Thoracic aorta (tissue), 2 donors: ENCODE data around the gene UBE2QL1. TPM values are rescaled to one million over a fixed set of nuclear protein-coding genes. Genes with fewer than 3 reads are reported as not detected.

Experiments
- ATAC-seq: fragments of 150-250 bp; one replicate; pipeline ENCODE4 v1.8.0; 2017; ENCODE audit warnings: low read depth; ENCODE audit not compliant: insufficient number of reproducible peaks, low FRiP score
- DNase-seq: peaks from one replicate; pipeline ENCODE4 v3.0.0-alpha.2; 2020; ENCODE audit warnings: low spot score
- H3K27ac ChIP-seq, 2 donors: fragments of 200-600 bp; sonication (generic); 1 replicate in 1 of 2; 2 replicates in 1 of 2; pipeline ENCODE4 v1.5.1; 2016; ENCODE audit warnings: mild to moderate bottlenecking in 2 of 2, moderate library complexity in 2 of 2
- H3K27me3 ChIP-seq: fragments of 200-600 bp; sonication (generic); replicated peaks from 2 replicates; pipeline ENCODE4 v1.6.0; 2016; ENCODE audit warnings: mild to moderate bottlenecking; ENCODE audit not compliant: insufficient read depth
- H3K36me3 ChIP-seq: fragments of 200-600 bp; sonication (generic); one replicate; pipeline ENCODE4 v1.5.1; 2016
- H3K4me1 ChIP-seq, 2 donors: fragments of 200-600 bp; sonication (generic); 1 replicate in 1 of 2; 2 replicates in 1 of 2; pipeline versions ENCODE4 v1.5.1 to v1.6.0; 2016; ENCODE audit warnings: low read depth in 2 of 2, mild to moderate bottlenecking in 1 of 2; ENCODE audit not compliant: control insufficient read depth in 1 of 2
- H3K4me3 ChIP-seq: fragments of 200-600 bp; sonication (generic); 2 replicates; pipeline ENCODE4 v1.5.1; 2016; ENCODE audit warnings: mild to moderate bottlenecking
- H3K9me3 ChIP-seq: fragments of 200-600 bp; sonication (generic); 2 replicates; pipeline ENCODE4 v1.5.1; 2016
- CTCF ChIP-seq: fragments of 200-600 bp; sonication (generic); IDR thresholded peaks from one replicate; pipeline ENCODE4 v1.5.1; 2019; ENCODE audit warnings: antibody characterized with exemption
- total RNA-seq, 2 donors: library from RNA; depleted of rRNA; stranded (reverse); fragments of >200 nt; gene quantifications; one replicate each; pipeline versions ENCODE4 v1.1.0 to v1.2.3, GENCODE V29; 2016

Gene UBE2QL1
- total RNA-seq, 2 donors from 2014 or later = 3.2 to 3.5 TPM

- DNase-seq = no peak
- no peaks in the 10 kb centered on the region for H3K27me3 ChIP-seq
- peaks cover 3 to 25% of the 10 kb centered on the region in 2 donors for H3K4me1 ChIP-seq
- no peak for ATAC-seq
- no peak overlapping the region for H3K4me3 ChIP-seq
- H3K27ac ChIP-seq = no peak overlapping the region
- H3K36me3 ChIP-seq = no peaks in the 10 kb centered on the region
- TF ChIP-seq CTCF = no peak
- no peaks in the 10 kb centered on the region for H3K9me3 ChIP-seq
Measured at GRCh38 chr5:6543830-6544560, 95.3 kb downstream of the UBE2QL1 start.

Other genes starting within 250 kb of the UBE2QL1 start
- 10 to 100 TPM; 25.0 to 30.9 TPM for gene MED10, start 70.3 kb upstream of the UBE2QL1 start, total RNA-seq
- gene NSUN2, start 184.2 kb downstream of the UBE2QL1 start, total RNA-seq = 10 to 100 TPM; 42.2 to 52.6 TPM
- 1 to 10 TPM; 7.6 to 8.5 TPM for gene SRD5A1, start 184.6 kb downstream of the UBE2QL1 start, total RNA-seq